OCI-LY7 (cell line): ENCODE results near the gene SLC25A47. TPM values are rescaled to one million over a fixed set of nuclear protein-coding genes. Genes with fewer than 3 reads are reported as not detected.

ENCODE experiments used
- BruUV-seq: library from RNA; stranded (reverse); fragments of 400-500 nt; replicated peaks from 2 replicates; lab custom pipeline; 2021; lab: Mats Ljungman, UMichigan
- CTCF ChIA-PET: fragments of 300-600 bp; sonication (Branson Sonifier 250); formaldehyde crosslinking; loops from one replicate; lab custom pipeline; 2022; ENCODE audit warnings: antibody characterized with exemption; ENCODE audit not compliant: unreplicated experiment; lab: Charles Lee
- POLR2A ChIA-PET: fragments of 300-600 bp; sonication (Branson Sonifier 250); formaldehyde crosslinking; loops from one replicate; lab custom pipeline; 2022; ENCODE audit warnings: antibody characterized with exemption; lab: Charles Lee
- DNase-seq: peaks from one replicate; pipeline ENCODE4 v3.0.0-alpha.2; 2015; ENCODE audit warnings: low spot score
- H2AFZ ChIP-seq: fragments of 200-600 bp; sonication (generic), shearing (Covaris generic); 2 replicates; pipeline ENCODE4 v1.6.1; 2014; ENCODE audit warnings: mild to moderate bottlenecking, antibody characterized with exemption, low read length, moderate library complexity
- H3K27ac ChIP-seq: fragments of 200-600 bp; sonication (generic); 2 replicates; pipeline ENCODE4 v1.5.1; 2014; ENCODE audit warnings: mixed run types, low read depth, mild to moderate bottlenecking, moderate library complexity, low read length, inconsistent platforms; ENCODE audit not compliant: poor library complexity, severe bottlenecking
- H3K36me3 ChIP-seq: fragments of 200-600 bp; sonication (generic); 2 replicates; pipeline ENCODE4 v1.6.1; 2014; ENCODE audit warnings: mild to moderate bottlenecking, antibody characterized with exemption, low read length, moderate library complexity, mixed read lengths; ENCODE audit not compliant: insufficient read depth
- H3K4me1 ChIP-seq: fragments of 200-600 bp; sonication (generic); 2 replicates; pipeline ENCODE4 v1.5.1; 2014; ENCODE audit warnings: mild to moderate bottlenecking, low read length; ENCODE audit not compliant: insufficient read depth, poor library complexity, severe bottlenecking
- H3K4me2 ChIP-seq: fragments of 200-600 bp; sonication (generic); 2 replicates; pipeline ENCODE4 v1.6.1; 2014; ENCODE audit warnings: mild to moderate bottlenecking, low read length
- H3K4me3 ChIP-seq: fragments of 200-600 bp; sonication (generic); 2 replicates; pipeline ENCODE4 v1.5.1; 2014; ENCODE audit warnings: mild to moderate bottlenecking, low read depth, low read length; ENCODE audit not compliant: poor library complexity, severe bottlenecking
- H3K79me2 ChIP-seq: fragments of 200-600 bp; sonication (generic); 2 replicates; pipeline ENCODE4 v1.6.1; 2016; ENCODE audit warnings: low read depth, mild to moderate bottlenecking, low read length, moderate library complexity, mixed read lengths; ENCODE audit not compliant: insufficient read depth
- H3K9me2 ChIP-seq: fragments of 200-600 bp; sonication (generic); 2 replicates; pipeline ENCODE4 v1.6.1; 2016; ENCODE audit warnings: mild to moderate bottlenecking, low read length, mixed read lengths; ENCODE audit not compliant: insufficient read depth
- H3K9me3 ChIP-seq: fragments of 200-600 bp; sonication (generic); 2 replicates; pipeline ENCODE4 v1.6.1; 2014; ENCODE audit warnings: mild to moderate bottlenecking, mixed run types, low read length, mixed read lengths
- H4K20me1 ChIP-seq: fragments of 200-600 bp; sonication (generic); 2 replicates; pipeline ENCODE4 v1.6.1; 2014; ENCODE audit warnings: mild to moderate bottlenecking, antibody characterized with exemption, low read length, moderate library complexity, mixed read lengths; ENCODE audit not compliant: insufficient read depth
- CTCF ChIP-seq: fragments of 200-600 bp; sonication (generic); conservative IDR thresholded peaks from 2 replicates; pipeline ENCODE4 v1.5.1; 2014; ENCODE audit warnings: mild to moderate bottlenecking, antibody characterized with exemption, low read length, moderate library complexity, mixed read lengths
- EZH2phosphoT487 ChIP-seq: fragments of 200-600 bp; sonication (generic); IDR thresholded peaks from 2 replicates; pipeline ENCODE4 v1.6.1; 2018; ENCODE audit warnings: low read depth, borderline replicate concordance, mild to moderate bottlenecking, mixed run types, antibody characterized with exemption, low read length, moderate library complexity, mixed read lengths
- intact Hi-C: fragments of 100-400 bp; cut with micrococcal nuclease; formaldehyde crosslinking; loops from one replicate; pipeline ENCODE4 v1.10.0; 2022; ENCODE audit not compliant: unreplicated experiment
- total RNA-seq, 2 experiments: library from RNA; depleted of rRNA in 1 of 2; stranded (reverse); fragments of >200 nt in 1 of 2; shearing (Covaris generic) in 1 of 2; gene quantifications; 2 replicates each; pipeline ENCODE4 v1.2.3, GENCODE V29; 2014 to 2022

The SLC25A47 gene
- total RNA-seq, 2 experiments from 2014 or later = 0.44 TPM; not detected in 1

GRCh38 chr14:100321473-100322137 lies 1.5 kb upstream of the SLC25A47 start:
- no peak for DNase-seq
- H2AFZ ChIP-seq = no peak overlapping the region
- no peaks in the 10 kb centered on the region for H3K9me3 ChIP-seq
- CTCF ChIA-PET = no interaction called here
- BruUV-seq = no TSS peak
- intact Hi-C loops = no loop called here
- no peak overlapping the region for H3K27ac ChIP-seq
- no peaks in the 10 kb centered on the region for H3K9me2 ChIP-seq
- no peak overlapping the region for H3K4me3 ChIP-seq
- H3K79me2 ChIP-seq = no peaks in the 10 kb centered on the region
- POLR2A ChIA-PET = interaction anchor here (0.5 kb wide), 1 partner anchor 33 kb away, joined by 3 read pairs; no protein-coding TSS in a partner anchor
- peaks cover 8% of the 10 kb centered on the region for H3K4me1 ChIP-seq
- H3K36me3 ChIP-seq = no peaks in the 10 kb centered on the region
- no peak overlapping the region for H3K4me2 ChIP-seq
- no peak for TF ChIP-seq EZH2phosphoT487
- no peak for TF ChIP-seq CTCF
- no peaks in the 10 kb centered on the region for H4K20me1 ChIP-seq

GRCh38 chr14:100322138-100322957 lies 791 bp upstream of the SLC25A47 start:
- ChIA-PET POLR2A (interaction anchor here (0.5 kb wide), 1 partner anchor 32 kb away, joined by 3 read pairs; no protein-coding TSS in a partner anchor), CTCF (interaction anchor here (0.7 kb wide), 1 partner anchor 44 kb away, joined by 3 read pairs; no protein-coding TSS in a partner anchor)

More at GRCh38 chr14:100322138-100322957, 791 bp upstream of the SLC25A47 start:
- TF ChIP-seq CTCF (no peak), EZH2phosphoT487 (no peak)
- BruUV-seq = no TSS peak
- Histone ChIP-seq H3K4me2 (no peak overlapping the region), H3K79me2 (no peaks in the 10 kb centered on the region), H3K4me1 (peaks cover 8% of the 10 kb centered on the region), H3K4me3 (no peak overlapping the region), H4K20me1 (no peaks in the 10 kb centered on the region), H3K9me3 (no peaks in the 10 kb centered on the region), H3K9me2 (no peaks in the 10 kb centered on the region), H3K27ac (no peak overlapping the region), H3K36me3 (no peaks in the 10 kb centered on the region), H2AFZ (no peak overlapping the region)
- intact Hi-C loops = no loop called here
- DNase-seq = no peak
